Kidney capillary endothelial cell (primary cell): ENCODE results near the gene PIP5K1A.
"Not testable (repeated sequence)": the region's sequence is repeated elsewhere in the genome, so short reads cannot be mapped to it uniquely, and the experiment has no call there.

Source experiments
- DNase-seq: peaks from one replicate; pipeline ENCODE4 v3.0.0-alpha.2; 2018; ENCODE audit warnings: low spot score

PIP5K1A gene, protein sequence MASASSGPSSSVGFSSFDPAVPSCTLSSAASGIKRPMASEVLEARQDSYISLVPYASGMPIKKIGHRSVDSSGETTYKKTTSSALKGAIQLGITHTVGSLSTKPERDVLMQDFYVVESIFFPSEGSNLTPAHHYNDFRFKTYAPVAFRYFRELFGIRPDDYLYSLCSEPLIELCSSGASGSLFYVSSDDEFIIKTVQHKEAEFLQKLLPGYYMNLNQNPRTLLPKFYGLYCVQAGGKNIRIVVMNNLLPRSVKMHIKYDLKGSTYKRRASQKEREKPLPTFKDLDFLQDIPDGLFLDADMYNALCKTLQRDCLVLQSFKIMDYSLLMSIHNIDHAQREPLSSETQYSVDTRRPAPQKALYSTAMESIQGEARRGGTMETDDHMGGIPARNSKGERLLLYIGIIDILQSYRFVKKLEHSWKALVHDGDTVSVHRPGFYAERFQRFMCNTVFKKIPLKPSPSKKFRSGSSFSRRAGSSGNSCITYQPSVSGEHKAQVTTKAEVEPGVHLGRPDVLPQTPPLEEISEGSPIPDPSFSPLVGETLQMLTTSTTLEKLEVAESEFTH

DNA sequence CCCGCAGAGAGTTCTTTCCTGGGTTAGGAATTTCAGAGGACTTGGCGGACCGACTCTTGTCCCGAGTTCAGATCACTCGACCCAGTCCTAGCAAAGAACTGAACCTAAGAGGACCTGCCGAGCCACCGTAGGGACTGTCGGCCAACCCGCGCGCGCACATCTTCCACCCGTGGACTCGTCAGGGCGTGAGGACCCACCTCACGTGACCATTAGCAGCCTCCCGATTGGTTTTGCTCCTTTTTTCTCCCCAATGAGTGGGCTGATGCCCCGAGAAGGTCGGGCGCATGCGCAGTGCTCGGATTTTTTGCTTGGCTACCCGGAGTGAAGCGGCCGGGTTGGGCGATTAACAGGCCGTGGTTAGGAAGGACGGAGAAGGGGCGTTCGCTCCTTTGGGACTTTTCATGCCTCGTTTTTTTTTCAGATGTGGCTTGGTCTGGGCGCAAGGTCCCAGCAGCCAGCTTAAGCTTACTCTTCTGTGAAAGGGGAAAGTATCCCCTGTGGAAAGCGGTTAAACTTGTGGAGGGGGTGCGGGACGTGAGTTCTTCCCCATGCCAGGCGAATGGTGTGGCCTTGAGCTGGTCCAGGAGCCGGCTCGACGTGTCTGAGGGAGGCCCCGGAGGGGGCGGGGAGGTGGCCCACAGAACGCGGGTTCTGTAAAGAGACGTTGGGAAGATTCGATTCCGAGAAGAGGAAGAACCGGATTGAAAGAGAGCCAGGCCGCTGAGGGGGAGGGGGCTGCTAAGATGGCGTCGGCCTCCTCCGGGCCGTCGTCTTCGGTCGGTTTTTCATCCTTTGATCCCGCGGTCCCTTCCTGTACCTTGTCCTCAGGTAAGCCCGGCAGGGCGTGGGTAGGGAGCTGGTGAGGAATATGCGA, at the start of gene PIP5K1A:
Gene PIP5K1A, plus strand, starts transcription at position 299 of the 874 bp plus-strand sequence. Its CDS starts 445 bp downstream, at position 744.
- DNase-seq, result peak; percentile 100

- DNase-seq, result no peak
Measured at GRCh38 chr1:151156515-151156819, 41.9 kb upstream of the PIP5K1A start, which contains the start of gene TNFAIP8L2. Gene TNFAIP8L2 (plus strand): TSS chr1:151156649. CDS start chr1:151158698, 2,049 bp downstream.

- DNase-seq, result no peak
Measured at GRCh38 chr1:151157067-151157531, 41.3 kb upstream of the PIP5K1A start.

DNA sequence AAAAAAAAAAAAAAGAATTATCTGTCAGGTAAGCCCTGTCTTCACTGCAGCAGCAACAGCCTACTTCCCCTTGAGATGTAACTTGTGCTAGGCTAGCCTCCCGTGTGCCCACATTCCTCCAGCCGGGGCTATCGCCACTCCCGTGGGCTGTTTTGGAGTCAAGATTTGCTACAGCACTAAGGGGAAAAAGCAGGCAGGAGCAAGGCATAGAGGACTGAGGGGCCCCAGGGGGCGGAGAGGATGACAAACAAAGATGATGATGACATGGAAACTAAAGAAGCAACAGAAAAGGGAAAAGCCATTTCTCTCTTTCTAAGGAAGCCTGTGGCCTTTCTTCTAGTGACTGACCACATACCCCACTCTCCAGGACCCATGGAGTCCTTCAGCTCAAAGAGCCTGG, 40.0 kb upstream of the PIP5K1A start:
- no peak for DNase-seq

- DNase-seq, result no peak
Measured at GRCh38 chr1:151158751-151159251, 39.6 kb upstream of the PIP5K1A start.

DNA sequence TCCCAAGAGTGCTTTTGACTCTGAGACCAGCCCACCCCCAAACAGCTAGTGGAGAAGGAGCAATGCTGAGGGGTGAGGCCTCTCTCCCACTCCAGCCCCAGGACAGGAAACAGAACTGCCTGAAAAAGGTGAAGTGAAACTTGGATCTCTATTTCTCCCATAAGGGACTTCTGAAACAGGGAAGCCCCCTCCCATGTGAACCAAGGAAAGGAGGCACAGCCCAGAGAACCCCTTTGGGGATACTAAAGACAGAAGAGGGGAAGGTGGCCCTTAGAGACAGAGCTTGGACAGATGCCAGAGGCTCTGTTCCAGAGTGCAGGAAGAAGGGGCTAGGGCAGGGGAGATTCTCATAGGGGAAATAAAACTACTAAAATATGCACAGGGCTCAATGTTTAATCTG, 39.0 kb upstream of the PIP5K1A start:
- no peak for DNase-seq

DNA sequence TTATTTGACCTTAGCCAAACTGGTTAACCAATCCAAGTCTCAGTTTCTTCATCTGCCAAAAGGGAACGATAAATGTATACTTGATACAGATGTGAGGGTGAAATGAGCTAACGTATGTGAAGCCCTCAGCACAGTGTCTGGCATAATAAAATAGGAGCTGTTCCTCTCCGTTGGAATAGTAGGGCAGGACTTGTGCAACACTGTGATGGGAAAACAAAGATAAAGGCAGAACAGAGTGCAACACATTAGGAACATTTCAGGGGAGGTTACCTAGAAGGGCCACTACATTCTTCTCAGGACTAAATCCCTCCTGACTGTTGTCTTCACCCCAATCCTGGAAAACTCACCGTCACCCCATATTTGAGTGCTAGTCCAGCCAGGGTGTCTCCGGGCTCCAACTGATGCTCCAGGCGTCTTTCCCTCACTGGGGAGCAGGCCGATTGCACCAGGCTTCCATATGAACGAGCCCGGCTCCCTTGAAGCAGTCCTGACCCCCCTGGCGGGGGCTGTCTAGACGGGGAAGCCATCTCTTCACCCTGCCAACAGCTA, 33.5 kb upstream of the PIP5K1A start:
- no peak for DNase-seq

DNA sequence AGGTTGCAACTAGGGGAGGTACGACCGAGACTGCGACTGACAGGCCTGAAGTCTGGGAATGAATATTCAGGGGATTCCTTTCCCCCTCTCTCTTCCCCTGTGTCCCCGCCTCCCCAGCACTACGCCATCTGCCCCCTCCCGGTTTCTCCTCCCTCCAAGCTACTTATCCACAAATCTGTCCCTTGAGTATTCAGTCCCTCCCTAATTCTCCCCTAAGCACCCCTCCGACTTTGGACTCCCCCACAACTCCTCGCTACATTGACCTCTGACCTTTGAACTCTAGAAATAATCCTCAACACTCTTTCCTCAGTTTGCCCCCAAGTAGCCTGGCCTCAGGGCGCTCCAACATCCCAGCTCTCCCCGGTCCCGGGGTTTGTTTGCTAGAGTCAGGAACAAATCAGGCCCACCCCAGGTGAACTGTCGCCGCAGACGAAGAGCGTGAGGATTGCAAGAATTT, 33.0 kb upstream of the PIP5K1A start:
- DNase-seq, result peak; percentile 21

DNA sequence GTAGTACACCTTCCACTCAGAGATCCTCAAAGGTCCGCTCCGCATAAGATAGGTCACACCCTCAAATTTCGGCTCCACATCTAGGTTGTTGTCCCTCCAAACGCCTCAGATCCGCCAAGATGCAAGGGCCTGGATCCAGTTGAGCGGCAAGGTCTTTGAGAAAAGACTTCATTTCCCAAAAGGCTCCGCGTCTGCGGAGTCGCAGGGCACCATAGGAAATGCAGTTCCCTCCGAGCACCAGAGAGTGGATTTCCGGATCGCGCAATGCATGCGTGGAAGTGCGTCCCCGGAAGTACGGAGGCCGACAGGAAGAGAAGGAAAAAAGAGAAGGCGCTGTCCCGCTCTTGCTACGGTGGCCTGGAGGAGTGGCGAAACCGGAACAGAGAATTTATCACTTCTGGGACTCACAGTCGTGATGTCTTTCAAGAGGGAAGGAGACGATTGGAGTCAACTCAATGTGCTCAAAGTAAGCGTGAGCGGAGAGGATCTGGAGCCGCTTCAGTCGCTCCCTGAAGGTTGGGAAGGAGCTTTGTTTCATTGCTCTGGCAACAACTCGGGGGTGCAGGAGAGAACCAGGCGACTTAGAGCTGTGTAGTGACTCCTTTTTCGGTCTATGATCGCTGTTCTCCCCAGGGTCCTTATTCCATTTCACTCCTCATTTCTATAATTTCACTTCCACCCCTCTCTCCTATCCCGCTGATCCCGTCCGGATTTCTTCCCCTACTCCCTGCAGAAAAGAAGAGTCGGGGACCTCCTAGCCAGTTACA, 32.4 kb upstream of the PIP5K1A start, which contains the start of the genes LYSMD1 and SCNM1:
Gene LYSMD1, minus strand, starts transcription at position 165 of the 767 bp plus-strand sequence. CDS start 644 bp downstream, outside the sequence.
Gene SCNM1, plus strand, starts transcription at position 407 of the 767 bp plus-strand sequence. Its CDS starts 9 bp downstream, at position 416.
- peak; percentile 97 for DNase-seq

DNA sequence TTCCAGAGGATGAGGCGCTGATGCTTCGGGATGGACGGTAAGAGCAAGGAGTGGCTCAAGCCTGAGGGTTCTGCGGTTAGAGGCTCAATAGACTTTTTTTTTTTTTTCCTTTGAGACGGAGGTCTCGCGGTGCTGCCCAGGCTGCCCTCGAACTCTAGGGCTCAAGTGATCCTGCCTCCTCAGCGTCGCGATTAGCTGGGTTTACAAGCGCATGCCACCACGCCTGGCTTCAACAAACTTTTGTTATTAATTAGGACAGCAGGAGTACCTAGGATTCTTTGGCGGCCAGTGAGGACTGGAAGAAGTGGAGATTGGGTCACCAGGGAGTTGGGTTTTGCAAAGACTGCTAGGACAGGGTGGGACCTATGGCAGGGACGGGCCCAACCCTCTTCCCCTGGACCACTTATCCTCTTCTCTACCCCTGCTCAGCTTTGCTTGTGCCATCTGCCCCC, 31.8 kb upstream of the PIP5K1A start:
- DNase-seq, result peak; percentile 39

GRCh38 chr1:151167116-151167515, 31.2 kb upstream of the PIP5K1A start:
- DNase-seq, result no peak

DNA sequence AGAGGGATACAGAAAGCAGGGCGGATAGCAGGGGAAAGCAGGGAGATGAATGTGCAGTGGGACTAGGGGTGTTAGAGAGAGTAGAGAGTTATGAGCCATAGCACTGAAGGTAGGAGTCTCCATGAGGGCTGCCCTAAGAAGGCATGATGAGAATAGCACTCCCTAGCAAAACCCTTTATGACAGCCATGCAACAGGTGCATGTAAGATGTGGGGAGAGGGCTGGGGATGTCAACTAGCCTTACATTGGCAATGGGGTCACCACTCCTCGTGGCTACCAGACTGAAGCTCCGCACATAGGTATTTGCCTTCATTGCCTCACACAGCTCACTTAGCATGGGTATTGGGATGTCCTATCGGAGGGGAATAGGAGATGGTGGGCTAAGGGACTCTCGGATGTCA, 27.2 kb upstream of the PIP5K1A start:
- no peak for DNase-seq

GRCh38 chr1:151175041-151175741, 23.2 kb upstream of the PIP5K1A start:
- no peak for DNase-seq

DNA sequence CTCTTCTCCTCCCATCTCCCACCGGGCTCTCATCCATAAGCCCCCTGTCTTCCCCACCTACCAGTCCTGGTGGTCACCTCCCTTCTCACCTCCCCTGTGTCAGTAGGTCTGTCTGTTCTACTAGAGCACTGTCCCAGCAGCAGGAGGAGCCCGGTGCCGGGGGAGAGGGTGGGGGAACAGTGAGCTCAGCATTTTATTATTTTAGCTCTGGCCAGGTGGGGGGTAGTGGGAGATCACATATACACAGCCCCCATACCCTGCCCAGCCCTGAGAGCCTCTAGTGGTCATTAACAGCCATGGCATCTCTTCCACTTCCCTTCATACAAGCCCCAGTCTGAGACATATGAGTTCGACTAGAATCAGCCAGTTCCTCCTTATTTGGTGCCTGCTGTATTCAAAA, 22.5 kb upstream of the PIP5K1A start, which contains the start of gene TMOD4:
Gene TMOD4, minus strand, starts transcription at position 119 of the 400 bp plus-strand sequence. CDS start 1,106 bp downstream, outside the sequence.
- no peak for DNase-seq

DNA sequence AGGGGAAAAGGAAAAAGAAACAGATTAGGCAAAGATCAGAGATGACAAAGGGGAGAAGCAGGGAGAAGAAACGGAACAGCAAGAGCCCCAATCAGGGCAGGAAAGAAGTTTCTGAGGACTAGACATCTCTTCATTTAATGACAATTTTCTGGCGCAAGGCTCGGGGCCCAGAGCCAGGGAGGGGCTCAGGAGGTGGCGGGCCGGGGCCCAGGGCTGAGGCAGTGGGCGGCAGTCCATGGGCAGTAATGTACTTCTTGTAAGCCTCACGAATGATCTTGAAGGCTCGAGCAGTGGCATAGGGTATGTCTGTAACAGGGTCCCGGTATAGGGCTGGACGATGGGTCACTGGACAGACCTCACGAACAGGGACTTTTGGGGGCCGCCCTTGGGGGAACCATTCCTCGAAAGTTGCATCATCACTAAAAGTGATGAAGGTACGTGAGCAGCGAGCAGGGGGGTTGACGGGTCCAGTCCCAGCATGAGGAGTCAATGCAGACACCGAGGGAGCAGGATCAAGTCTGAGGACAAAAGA, 21.8 kb upstream of the PIP5K1A start:
- no peak for DNase-seq

- DNase-seq, result no peak
Measured at GRCh38 chr1:151184211-151184610, 14.1 kb upstream of the PIP5K1A start.

- DNase-seq, result no peak
Measured at GRCh38 chr1:151187205-151187604, 11.1 kb upstream of the PIP5K1A start.

GRCh38 chr1:151188667-151189066, 9.7 kb upstream of the PIP5K1A start:
- DNase-seq, result not testable (repeated sequence)

DNA sequence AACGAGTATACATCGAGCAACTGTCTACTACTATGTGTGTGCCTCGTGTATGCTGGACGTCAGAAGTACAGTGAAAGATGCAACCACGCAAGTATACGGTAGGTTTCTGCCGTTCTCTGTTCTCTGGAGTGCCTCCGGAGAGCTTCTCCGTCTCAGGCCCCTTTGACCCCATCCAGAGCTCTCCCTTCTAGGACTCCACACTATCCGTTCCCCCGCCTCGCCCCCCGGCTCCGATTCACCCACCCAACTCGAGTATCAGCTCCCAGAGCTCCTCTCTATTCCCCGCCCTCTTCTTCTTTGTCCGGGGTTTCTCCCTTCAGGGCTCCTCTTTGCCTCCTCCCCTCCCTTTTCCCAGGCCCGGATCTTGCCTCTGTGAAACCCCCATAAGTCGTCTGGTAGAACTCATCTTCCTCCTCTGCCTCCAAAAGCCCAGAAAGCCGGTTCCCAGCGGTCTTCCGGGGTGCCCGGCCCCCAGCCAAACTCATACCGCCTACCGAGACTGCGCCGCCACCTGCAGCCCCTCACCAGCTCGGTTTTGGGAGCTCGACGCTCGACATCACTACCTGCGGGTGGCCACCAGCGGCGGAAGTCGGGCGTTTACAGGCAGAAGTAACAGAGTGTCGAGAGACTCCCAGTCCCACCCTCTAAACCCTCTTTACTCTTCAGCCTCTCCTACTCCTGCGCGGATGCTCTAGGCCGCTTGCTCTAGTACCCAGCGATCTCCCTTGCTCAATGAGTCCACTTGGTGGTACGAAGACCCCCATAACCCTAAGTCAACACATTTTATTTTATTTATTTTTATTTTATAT, 8.5 kb upstream of the PIP5K1A start, which contains the start of gene VPS72:
Gene VPS72, minus strand, starts transcription at position 561 of the 809 bp plus-strand sequence. Its CDS starts 76 bp downstream, at position 485.
- peak; percentile 73 for DNase-seq
